GM12891 (cell line): Measurements from ENCODE around the gene SLC22A4.

Experiments
- POLR2A ChIP-seq: IDR thresholded peaks from 2 replicates; pipeline ENCODE4 v1.6.1; 2011; ENCODE audit warnings: low read depth, low read length, control low read depth
- POLR2AphosphoS5 ChIP-seq: IDR thresholded peaks from 2 replicates; pipeline ENCODE4 v1.6.1; 2011; ENCODE audit warnings: low read depth, low read length, control low read depth
- POU2F2 ChIP-seq: IDR thresholded peaks from 2 replicates; pipeline ENCODE4 v1.6.1; 2011; ENCODE audit warnings: low read depth, mild to moderate bottlenecking, control low read depth, low read length, moderate library complexity
- SPI1 ChIP-seq: IDR thresholded peaks from 2 replicates; pipeline ENCODE4 v1.6.1; 2011; ENCODE audit warnings: low read depth, low read length, control low read depth
- TAF1 ChIP-seq: IDR thresholded peaks from 2 replicates; pipeline ENCODE4 v1.6.1; 2011; ENCODE audit warnings: low read depth, low read length, control low read depth

DNA sequence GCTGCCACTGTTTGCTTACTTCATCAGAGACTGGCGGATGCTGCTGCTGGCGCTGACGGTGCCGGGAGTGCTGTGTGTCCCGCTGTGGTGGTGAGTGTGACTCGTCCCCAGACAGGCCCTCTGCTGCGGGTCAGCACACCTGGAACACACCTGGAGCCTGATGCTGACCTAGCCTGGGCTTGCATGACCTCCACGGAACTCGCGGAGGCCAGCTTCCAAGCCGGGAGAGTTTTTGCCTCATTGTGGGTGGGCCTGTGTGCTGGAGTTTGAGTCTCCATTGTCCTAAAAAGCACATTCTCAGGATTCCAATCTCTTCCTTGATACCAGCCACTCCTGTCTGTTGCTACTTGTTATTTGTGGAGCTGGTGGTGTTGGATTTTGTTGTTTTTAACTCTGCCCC lies 28.1 kb downstream of the SLC22A4 start:
- TF ChIP-seq POLR2AphosphoS5 = no peak
- no peak for TF ChIP-seq POLR2A
- TF ChIP-seq TAF1 = no peak
- no peak for TF ChIP-seq SPI1
- TF ChIP-seq POU2F2 = no peak
